GM12878 (cell line): Measurements from ENCODE around the gene PATJ. TPM values are rescaled to one million over a fixed set of nuclear protein-coding genes. Genes with fewer than 3 reads are reported as not detected.

Experiments used
- ATAC-seq: fragments of 200-7000 bp; cut with Tn5 transposase; 3 replicates; pipeline ENCODE4 v1.9.1; 2020; ENCODE audit warnings: mild to moderate bottlenecking, moderate library complexity
- BruUV-seq: library from RNA; stranded (reverse); fragments of 400-500 nt; replicated peaks from 2 replicates; lab custom pipeline; 2021; lab: Mats Ljungman, UMichigan
- CTCF ChIA-PET: fragments of 300-600 bp; sonication (Branson Sonifier 250); formaldehyde crosslinking; extraction: SDS; loops from one replicate; lab custom pipeline; 2021; ENCODE audit warnings: inconsistent platforms; lab: Yijun Ruan, JAX
- POLR2A ChIA-PET: fragments of 350-600 bp; formaldehyde crosslinking; extraction: SDS; loops from one replicate; lab custom pipeline; 2021; ENCODE audit warnings: inconsistent platforms; lab: Charles Lee
- RAD21 ChIA-PET: fragments of 300-600 bp; sonication (Branson Sonifier 250); formaldehyde crosslinking; loops from one replicate; lab custom pipeline; 2023; ENCODE audit warnings: antibody characterized with exemption; ENCODE audit not compliant: unreplicated experiment; lab: Charles Lee
- SMC1A ChIA-PET: fragments of 300-600 bp; sonication (Branson Sonifier 250); formaldehyde crosslinking; loops from one replicate; lab custom pipeline; 2023; ENCODE audit not compliant: unreplicated experiment, uncharacterized antibody; lab: Charles Lee
- DNase-seq: peaks from one replicate; pipeline ENCODE4 v3.0.0-alpha.2; 2011; ENCODE audit warnings: low read depth, low spot score
- FAIRE-seq: peaks from 3 replicates; lab custom pipeline; 2011; peaks lifted over from hg19 to GRCh38; lab: Jason Lieb, UNC
- H2AFZ ChIP-seq: 2 replicates; pipeline ENCODE4 v1.6.0; 2011; ENCODE audit warnings: low read depth, low read length, control low read depth; ENCODE audit not compliant: control insufficient read depth
- H3K27ac ChIP-seq: 2 replicates; pipeline ENCODE4 v1.5.1; 2011; ENCODE audit warnings: control low read depth; ENCODE audit not compliant: control insufficient read depth, insufficient read depth
- H3K27me3 ChIP-seq, 2 experiments: replicated peaks in 1 of 2; 2 replicates each; pipeline versions ENCODE4 v1.6.0 to v1.6.1; 2011; ENCODE audit warnings: low read length in 1 of 2; ENCODE audit not compliant: control insufficient read depth in 2 of 2, insufficient read depth in 2 of 2
- H3K36me3 ChIP-seq, 2 experiments: 2 replicates each; pipeline ENCODE4 v1.5.1; 2011; ENCODE audit warnings: low read length in 1 of 2; ENCODE audit not compliant: control insufficient read depth in 2 of 2, insufficient read depth in 2 of 2
- H3K4me1 ChIP-seq: 2 replicates; pipeline ENCODE4 v1.6.1; 2011; ENCODE audit warnings: mild to moderate bottlenecking, low read length, moderate library complexity, mixed read lengths; ENCODE audit not compliant: control insufficient read depth, insufficient read depth
- H3K4me2 ChIP-seq: 2 replicates; pipeline ENCODE4 v1.6.0; 2011; ENCODE audit warnings: control low read depth; ENCODE audit not compliant: control insufficient read depth, insufficient read depth
- H3K4me3 ChIP-seq: fragments of 200-600 bp; sonication (generic); 2 replicates; pipeline ENCODE4 v1.5.1; 2016
- H3K79me2 ChIP-seq: 2 replicates; pipeline ENCODE4 v1.6.0; 2011; ENCODE audit warnings: low read length; ENCODE audit not compliant: control insufficient read depth, insufficient read depth
- H3K9ac ChIP-seq: 2 replicates; pipeline ENCODE4 v1.8.0; 2011; ENCODE audit warnings: low read length, control low read depth, mixed read lengths; ENCODE audit not compliant: control insufficient read depth, insufficient read depth
- H3K9me3 ChIP-seq: replicated peaks from 3 replicates; pipeline ENCODE4 v1.5.1; 2011; ENCODE audit warnings: mild to moderate bottlenecking, low read length; ENCODE audit not compliant: control insufficient read depth, insufficient read depth
- H4K20me1 ChIP-seq: 2 replicates; pipeline ENCODE4 v1.6.0; 2011; ENCODE audit not compliant: control insufficient read depth, insufficient read depth
- IRF5 ChIP-seq: fragments of 450-650 bp; IDR thresholded peaks from 2 replicates; pipeline ENCODE4 v1.6.1; 2017; ENCODE audit warnings: borderline replicate concordance
- KLF5 ChIP-seq: fragments of 450-650 bp; IDR thresholded peaks from 2 replicates; pipeline ENCODE4 v1.6.1; 2014; ENCODE audit warnings: mild to moderate bottlenecking; ENCODE audit not compliant: partially characterized antibody
- MXI1 ChIP-seq: fragments of 150-350 bp; IDR thresholded peaks from 2 replicates; pipeline ENCODE4 v1.6.1; 2011; ENCODE audit warnings: low read depth, mild to moderate bottlenecking, inconsistent platforms, low read length, improper control_type of control experiment
- MYB ChIP-seq: fragments of 150-350 bp; IDR thresholded peaks from 2 replicates; pipeline ENCODE4 v1.6.1; 2014; ENCODE audit warnings: mild to moderate bottlenecking, low read depth, low read length, borderline replicate concordance
- NBN ChIP-seq: fragments of 450-650 bp; IDR thresholded peaks from 2 replicates; pipeline ENCODE4 v1.6.1; 2016
- POLR2AphosphoS2 ChIP-seq: IDR thresholded peaks from 2 replicates; pipeline ENCODE4 v1.6.1; 2011; ENCODE audit warnings: low read depth, mild to moderate bottlenecking, low read length, improper control_type of control experiment, moderate library complexity
- REST ChIP-seq: IDR thresholded peaks from 2 replicates; pipeline ENCODE4 v1.6.1; 2012; ENCODE audit warnings: mild to moderate bottlenecking, low read depth, low read length
- SP1 ChIP-seq: IDR thresholded peaks from one replicate; pipeline ENCODE4 v1.6.1; 2011; ENCODE audit warnings: low read depth, low read length
- SREBF1 ChIP-seq: IDR thresholded peaks from 2 replicates; pipeline ENCODE4 v1.6.1; 2012; ENCODE audit warnings: mild to moderate bottlenecking, low read length
- SRF ChIP-seq, 2 experiments: IDR thresholded peaks; 2 replicates each; pipeline ENCODE4 v1.6.1; 2011; ENCODE audit warnings: low read depth in 2 of 2, low read length in 2 of 2, mild to moderate bottlenecking in 1 of 2, moderate library complexity in 1 of 2
- SUPT20H ChIP-seq: IDR thresholded peaks from 2 replicates; pipeline ENCODE4 v1.6.1; 2011; ENCODE audit warnings: low read depth, mild to moderate bottlenecking, low read length, moderate library complexity, borderline replicate concordance; ENCODE audit not compliant: control insufficient read depth
- TBL1XR1 ChIP-seq: IDR thresholded peaks from 2 replicates; pipeline ENCODE4 v1.6.1; 2012; ENCODE audit warnings: low read depth, low read length, improper control_type of control experiment
- ZBED1 ChIP-seq: IDR thresholded peaks from 2 replicates; pipeline ENCODE4 v1.6.1; 2016; ENCODE audit warnings: borderline replicate concordance
- ZNF207 ChIP-seq: fragments of 450-650 bp; IDR thresholded peaks from 2 replicates; pipeline ENCODE4 v1.6.1; 2014; ENCODE audit warnings: antibody characterized with exemption, mild to moderate bottlenecking, borderline replicate concordance
- ZNF384 ChIP-seq: IDR thresholded peaks from 2 replicates; pipeline ENCODE4 v1.6.1; 2012; ENCODE audit warnings: low read depth, mild to moderate bottlenecking, low read length, improper control_type of control experiment, borderline replicate concordance
- WGBS: methylation state at CpG from one replicate; pipeline ENCODE4 v1.1.6; 2016; ENCODE audit warnings: low lambda C conversion rate; ENCODE audit not compliant: insufficient replicate concordance, insufficient coverage; ENCODE audit errors: missing lambda C conversion rate; 5-methylcytosine and 5-hydroxymethylcytosine counted together
- in situ Hi-C: fragments of 300-500 bp; cut with MboI; formaldehyde crosslinking; loops from 9 replicates; pipeline ENCODE4 v1.14.3; 2018; ENCODE audit warnings: mixed read lengths
- intact Hi-C: fragments of 100-400 bp; cut with micrococcal nuclease; formaldehyde crosslinking; loops from one replicate; pipeline ENCODE4 v1.14.2; 2022; ENCODE audit not compliant: unreplicated experiment
- polyA plus RNA-seq, 11 experiments: library from polyadenylated mRNA; depleted of rRNA in 4 of 11; unstranded in 6 of 11; stranded (reverse) in 5 of 11; fragments of >200 nt; fragmentation: Nextera tagmentation in 4 of 11; fragmentation: Illumina TruSeq in 1 of 11; extraction: Ambion mirVana in 4 of 11; extraction: Trizol in 1 of 11; gene quantifications; 1 replicate in 1 of 11; 2 replicates in 10 of 11; pipeline versions ENCODE4 v1.2.1 to v1.2.3, GENCODE V29; 2011 to 2016; ENCODE audit warnings: inconsistent platforms in 2 of 11, missing spikeins in 2 of 11, low read depth in 1 of 11
- total RNA-seq, 4 experiments: library from RNA; depleted of rRNA in 3 of 4; stranded (reverse); fragments of >200 nt in 3 of 4; fragmentation: Illumina TruSeq in 1 of 4; extraction: Trizol in 1 of 4; gene quantifications; 2 replicates each; pipeline versions ENCODE4 v1.2.1 to v1.2.3, GENCODE V29; 2013 to 2021

The PATJ gene
- total and polyA plus RNA-seq, 10 of the 15 experiments (the other 5 are each of a cell fraction or from before 2014, with no cell fraction given): 2.8 to 13.9 (median 6.9) TPM

- H3K4me1 ChIP-seq: peaks cover 4% of the 10 kb centered on the region
- no peak for TF ChIP-seq SUPT20H
- no peak overlapping the region for H3K27ac ChIP-seq
- H3K9ac ChIP-seq: no peak overlapping the region
- H3K4me2 ChIP-seq: no peak overlapping the region
- BruUV-seq: no TSS peak
- RAD21 ChIA-PET: no interaction called here
- no peak overlapping the region for H3K4me3 ChIP-seq
- intact Hi-C loops: no loop called here
- H3K36me3 ChIP-seq: no peaks in the 10 kb centered on the region
- H4K20me1 ChIP-seq: no peaks in the 10 kb centered on the region
- 0% methylated on average over 1 of the region's 1 CpG for WGBS
- H3K79me2 ChIP-seq: no peaks in the 10 kb centered on the region
- CTCF ChIA-PET: no interaction called here
- POLR2A ChIA-PET: no interaction called here
- SMC1A ChIA-PET: interaction anchor here (0.6 kb wide), 1 partner anchor 10 kb away, joined by 3 read pairs; no protein-coding TSS in a partner anchor
- H2AFZ ChIP-seq: no peak overlapping the region
- H3K27me3 ChIP-seq: no peaks in the 10 kb centered on the region
- in situ Hi-C loops: no loop called here
- ATAC-seq: no peak
- FAIRE-seq: no peak
- no peak for DNase-seq
- H3K9me3 ChIP-seq: no peaks in the 10 kb centered on the region
Measured at GRCh38 chr1:61983236-61983635, 241.0 kb downstream of the PATJ start.

GRCh38 chr1:61992257-61992656 lies 250.0 kb downstream of the PATJ start:
- Histone ChIP-seq H3K36me3 (no peaks in the 10 kb centered on the region), H3K27me3 (no peaks in the 10 kb centered on the region), H3K27ac (no peak overlapping the region), H3K9ac (no peak overlapping the region), H2AFZ (no peak overlapping the region), H3K79me2 (no peaks in the 10 kb centered on the region), H3K4me3 (no peak overlapping the region), H3K4me1 (no peaks in the 10 kb centered on the region), H3K9me3 (no peaks in the 10 kb centered on the region), H3K4me2 (no peak overlapping the region), H4K20me1 (no peaks in the 10 kb centered on the region)
- ATAC-seq: no peak
- ChIA-PET RAD21 (no interaction called here), CTCF (interaction anchor here (0.7 kb wide), 1 partner anchor 14 kb away, joined by 3 read pairs; no protein-coding TSS in a partner anchor), POLR2A (no interaction called here), SMC1A (no interaction called here)
- FAIRE-seq: no peak
- BruUV-seq: no TSS peak
- intact Hi-C loops: loop anchor here (10.0 kb wide), 1 partner anchor 57 kb away; no protein-coding TSS in a partner anchor
- in situ Hi-C loops: no loop called here
- DNase-seq: no peak
- WGBS: 80% methylated on average over 5 of the region's 5 CpGs
- TF ChIP-seq ZBED1: no peak
- TF ChIP-seq KLF5: no peak
- TF ChIP-seq SP1: no peak
- TF ChIP-seq ZNF207: no peak
- no peak for TF ChIP-seq NBN
- no peak for TF ChIP-seq TBL1XR1
- no peak for TF ChIP-seq ZNF384
- TF ChIP-seq SRF (IDR thresholded peaks at IDR 0.05; ENCODE audit: low read depth in 2 of 2, low read length in 2 of 2): no peak
- TF ChIP-seq MXI1: no peak
- no peak for TF ChIP-seq MYB
- TF ChIP-seq POLR2AphosphoS2: no peak
- TF ChIP-seq REST: no peak
- no peak for TF ChIP-seq IRF5
- TF ChIP-seq SREBF1: no peak
